ENCODE data around the gene BAIAP2L2. TPM values are rescaled to one million over a fixed set of nuclear protein-coding genes. Genes with fewer than 3 reads are reported as not detected.
"Not testable (repeated sequence)": the region's sequence is repeated elsewhere in the genome, so short reads cannot be mapped to it uniquely, and the experiment has no call there.

Gene BAIAP2L2
- total RNA-seq, 1 experiment from 2014 or later: 49.1 TPM

- DNase-seq (ENCODE audit: low read depth, low spot score): no peak
- in situ Hi-C loops (cut with HindIII; ENCODE audit: low pct_unique_long_range_greater_than_20kb, low sequenced_read_pairs): no loop called here
These were observed 23.5 kb downstream of the BAIAP2L2 start for GRCh38 chr22:38086942-38087341.

GRCh38 chr22:38086001-38086845 is 24.3 kb downstream of the BAIAP2L2 start:
- in situ Hi-C loops (cut with HindIII; ENCODE audit: low pct_unique_long_range_greater_than_20kb, low sequenced_read_pairs): no loop called here
- DNase-seq (ENCODE audit: low read depth, low spot score): no peak

- in situ Hi-C loops (cut with HindIII; ENCODE audit: low pct_unique_long_range_greater_than_20kb, low sequenced_read_pairs): no loop called here
- DNase-seq (ENCODE audit: low read depth, low spot score): no peak
These were observed 25.0 kb downstream of the BAIAP2L2 start for GRCh38 chr22:38085501-38085900.

- DNase-seq (ENCODE audit: low read depth, low spot score): no peak
These were observed 25.4 kb downstream of the BAIAP2L2 start for GRCh38 chr22:38085056-38085455.

DNA sequence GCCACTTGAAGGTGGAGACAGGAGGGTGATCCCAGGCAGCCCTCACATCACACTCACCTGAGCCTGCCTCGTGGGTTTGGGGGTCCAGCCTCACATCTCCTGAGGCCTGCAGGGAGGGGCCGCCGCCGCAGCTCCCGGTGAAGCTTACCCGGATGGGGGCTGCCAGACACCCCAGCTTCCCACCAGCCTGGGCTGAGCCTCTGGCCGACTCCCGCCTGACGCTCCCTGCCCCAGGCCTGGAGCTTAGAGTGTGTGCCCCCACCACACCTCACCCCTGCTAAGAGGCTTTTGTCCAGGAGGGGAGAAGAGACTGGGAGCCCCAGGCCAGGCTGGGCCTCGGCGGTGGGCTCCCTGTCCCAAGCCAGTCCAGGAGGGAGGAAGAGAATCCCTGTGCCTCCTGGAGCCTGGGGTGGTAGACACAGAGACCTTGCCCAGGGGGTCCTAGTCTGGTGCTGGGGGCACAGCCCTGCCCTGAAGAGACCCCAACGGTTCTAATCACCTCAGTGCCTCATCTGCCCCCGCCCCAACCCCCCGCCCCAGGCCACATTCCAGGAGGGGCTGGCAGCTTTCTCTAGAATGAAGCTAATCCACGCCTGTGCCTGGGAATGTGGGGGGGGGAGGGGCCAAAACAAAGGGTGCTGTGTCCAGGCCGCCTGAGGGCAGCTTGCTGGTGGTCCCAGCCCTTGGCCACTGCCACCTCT is 26.4 kb downstream of the BAIAP2L2 start, which contains the start of gene SLC16A8:
TSS of gene SLC16A8 (minus strand) at position 254 of the 701 bp plus-strand sequence. CDS start 1,311 bp downstream, outside the sequence.
- DNase-seq (ENCODE audit: low read depth, low spot score): peak; percentile 44
- in situ Hi-C loops (cut with HindIII; ENCODE audit: low pct_unique_long_range_greater_than_20kb, low sequenced_read_pairs): no loop called here

More at GRCh38 chr22:38085056-38085455, 25.4 kb downstream of the BAIAP2L2 start:
- in situ Hi-C loops (cut with HindIII; ENCODE audit: low pct_unique_long_range_greater_than_20kb, low sequenced_read_pairs): no loop called here

DNA sequence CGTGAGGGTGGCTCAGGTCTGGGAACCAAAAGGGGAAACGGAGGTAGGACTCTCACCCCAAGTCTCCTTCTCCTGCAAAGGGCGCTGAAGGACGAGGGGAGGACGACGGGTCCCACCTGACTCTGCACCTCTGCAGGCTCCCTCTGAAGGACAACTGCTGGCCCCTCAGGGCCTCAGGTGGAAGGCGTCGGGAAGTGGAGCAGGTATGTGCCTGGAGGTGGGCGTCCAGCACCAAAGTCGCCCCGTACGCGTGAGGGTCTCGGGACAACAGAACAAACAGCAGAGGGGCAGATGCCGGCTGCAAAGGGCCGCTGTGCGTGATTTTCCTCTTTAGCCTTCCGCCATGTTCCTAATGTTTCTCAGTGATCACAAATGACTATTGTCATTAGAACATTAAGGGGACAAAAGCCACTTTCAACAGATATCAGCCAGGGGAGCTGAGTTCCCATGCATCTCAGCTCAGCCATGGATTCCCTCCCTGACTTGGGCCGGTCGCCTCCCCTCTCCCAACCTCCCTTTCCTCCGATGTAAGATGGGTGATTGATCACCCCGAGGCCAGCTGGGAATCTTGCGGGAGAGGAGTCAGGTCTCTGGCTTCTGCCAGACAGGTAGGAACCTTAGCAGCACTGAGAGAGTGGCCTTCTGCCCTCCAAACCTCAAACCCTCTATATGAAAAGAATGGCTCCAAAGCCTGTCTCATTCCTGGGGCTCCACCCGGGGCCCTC is 27.3 kb downstream of the BAIAP2L2 start:
- no peak for DNase-seq (ENCODE audit: low read depth, low spot score)
- in situ Hi-C loops (cut with HindIII; ENCODE audit: low pct_unique_long_range_greater_than_20kb, low sequenced_read_pairs): no loop called here

- in situ Hi-C loops (cut with HindIII; ENCODE audit: low pct_unique_long_range_greater_than_20kb, low sequenced_read_pairs): no loop called here
- no peak for DNase-seq (ENCODE audit: low read depth, low spot score)
These were observed 28.3 kb downstream of the BAIAP2L2 start for GRCh38 chr22:38081941-38082828.

- no peak for DNase-seq (ENCODE audit: low read depth, low spot score)
- in situ Hi-C loops (cut with HindIII; ENCODE audit: low pct_unique_long_range_greater_than_20kb, low sequenced_read_pairs): no loop called here
These were observed 28.9 kb downstream of the BAIAP2L2 start for GRCh38 chr22:38081636-38081940.

DNA sequence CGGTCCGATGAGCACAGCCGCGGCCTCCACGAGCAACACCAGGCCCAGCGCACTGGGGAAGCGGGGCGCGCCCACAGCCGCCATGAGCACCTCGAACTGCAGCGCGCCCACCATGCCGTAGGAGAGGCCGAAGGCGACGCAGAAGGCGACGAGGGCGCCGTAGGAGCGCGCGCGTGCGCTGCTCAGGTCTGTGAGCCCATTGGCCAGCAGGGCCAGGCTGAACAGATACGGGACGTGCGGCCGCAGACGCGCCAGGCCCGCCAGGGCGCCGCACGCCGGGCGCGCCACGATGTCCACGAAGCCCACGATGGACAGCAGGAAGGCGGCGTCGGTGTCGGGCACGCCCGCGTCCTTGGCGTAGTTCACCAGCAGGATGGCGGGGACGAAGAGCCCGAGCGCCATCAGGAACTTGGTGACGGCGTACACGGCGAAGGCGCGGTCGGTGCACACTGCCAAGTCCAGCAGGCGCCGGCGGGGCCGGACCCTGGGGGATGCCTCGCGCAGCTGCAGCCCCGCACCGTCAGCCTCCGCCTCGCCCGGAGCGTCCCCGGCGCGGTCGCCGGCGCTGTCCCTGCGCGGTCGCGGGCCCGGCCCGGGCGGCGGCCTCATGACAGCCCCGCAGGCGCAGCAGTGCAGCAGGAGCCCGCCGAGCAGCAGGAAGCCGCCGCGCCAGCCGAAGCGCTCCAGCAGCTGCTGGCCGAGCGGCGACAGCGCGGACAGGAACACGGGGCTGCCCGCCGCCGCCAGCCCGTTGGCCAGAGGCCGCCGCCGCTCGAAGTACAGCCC is 29.4 kb downstream of the BAIAP2L2 start:
- DNase-seq (ENCODE audit: low read depth, low spot score): no peak
- in situ Hi-C loops (cut with HindIII; ENCODE audit: low pct_unique_long_range_greater_than_20kb, low sequenced_read_pairs): no loop called here

GRCh38 chr22:38080474-38080849 is 30.0 kb downstream of the BAIAP2L2 start:
- DNase-seq (ENCODE audit: low read depth, low spot score): no peak
- in situ Hi-C loops (cut with HindIII; ENCODE audit: low pct_unique_long_range_greater_than_20kb, low sequenced_read_pairs): no loop called here

GRCh38 chr22:38079804-38080203 is 30.7 kb downstream of the BAIAP2L2 start:
- in situ Hi-C loops (cut with HindIII; ENCODE audit: low pct_unique_long_range_greater_than_20kb, low sequenced_read_pairs): no loop called here
- DNase-seq (ENCODE audit: low read depth, low spot score): no peak

GRCh38 chr22:38079208-38079607 is 31.3 kb downstream of the BAIAP2L2 start:
- DNase-seq (ENCODE audit: low read depth, low spot score); in situ Hi-C loops (cut with HindIII; ENCODE audit: low pct_unique_long_range_greater_than_20kb, low sequenced_read_pairs): not testable (repeated sequence)

GRCh38 chr22:38078046-38078840 is 32.2 kb downstream of the BAIAP2L2 start:
- no peak for DNase-seq (ENCODE audit: low read depth, low spot score)
- in situ Hi-C loops (cut with HindIII; ENCODE audit: low pct_unique_long_range_greater_than_20kb, low sequenced_read_pairs): no loop called here

- in situ Hi-C loops (cut with HindIII; ENCODE audit: low pct_unique_long_range_greater_than_20kb, low sequenced_read_pairs): no loop called here
- no peak for DNase-seq (ENCODE audit: low read depth, low spot score)
These were observed 32.9 kb downstream of the BAIAP2L2 start for GRCh38 chr22:38077595-38077994.

GRCh38 chr22:38077096-38077495 is 33.4 kb downstream of the BAIAP2L2 start:
- DNase-seq (ENCODE audit: low read depth, low spot score): no peak
- in situ Hi-C loops (cut with HindIII; ENCODE audit: low pct_unique_long_range_greater_than_20kb, low sequenced_read_pairs): no loop called here

DNA sequence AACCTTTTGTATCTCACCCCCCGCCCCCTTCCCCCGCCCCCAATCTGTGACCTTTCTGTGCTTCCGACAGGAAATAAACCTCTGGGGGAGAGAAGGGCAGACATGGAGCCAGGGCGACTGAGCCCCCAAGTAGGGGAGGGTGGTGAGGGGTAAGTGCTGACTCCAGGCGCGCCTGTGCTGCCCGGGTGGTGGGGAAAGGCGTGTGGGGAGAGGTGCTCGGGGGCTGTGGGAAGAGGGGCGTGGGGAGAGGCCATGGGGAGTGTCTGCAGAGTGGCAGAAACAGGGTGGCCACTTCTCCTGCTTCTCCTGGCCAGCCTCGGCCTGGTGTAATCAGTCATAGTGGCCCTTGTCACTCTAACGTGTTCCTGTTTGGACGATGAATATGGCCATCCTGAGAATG is 34.5 kb downstream of the BAIAP2L2 start:
- DNase-seq (ENCODE audit: low read depth, low spot score): no peak
- in situ Hi-C loops (cut with HindIII; ENCODE audit: low pct_unique_long_range_greater_than_20kb, low sequenced_read_pairs): no loop called here

Data from SK-MEL-5 (cell line).